HG03108 (cell line): ENCODE results near the gene ELOVL1.

Experiments used
- ATAC-seq: cut with Tn5 transposase; IDR thresholded peaks from one replicate; pipeline ENCODE4 v1.9.1; 2021; ENCODE audit warnings: moderate library complexity; ENCODE audit not compliant: unreplicated experiment

The ELOVL1 gene

GRCh38 chr1:43331688-43332087, 36.1 kb downstream of the ELOVL1 start:
- ATAC-seq: no peak

- no peak for ATAC-seq
Measured at GRCh38 chr1:43329995-43330751, 37.6 kb downstream of the ELOVL1 start.

GRCh38 chr1:43327549-43328292, 40.1 kb downstream of the ELOVL1 start:
- no peak for ATAC-seq

GRCh38 chr1:43325381-43325780, 42.4 kb downstream of the ELOVL1 start:
- ATAC-seq: no peak

GRCh38 chr1:43324810-43325209, 43.0 kb downstream of the ELOVL1 start:
- no peak for ATAC-seq

- ATAC-seq: no peak
Measured at GRCh38 chr1:43322506-43322905, 45.3 kb downstream of the ELOVL1 start.

- ATAC-seq: no peak
Measured at GRCh38 chr1:43321331-43321891, 46.4 kb downstream of the ELOVL1 start.

- ATAC-seq: no peak
Measured at GRCh38 chr1:43319766-43320165, 48.0 kb downstream of the ELOVL1 start.

GRCh38 chr1:43319288-43319687, 48.5 kb downstream of the ELOVL1 start:
- ATAC-seq: no peak

- ATAC-seq: no peak
Measured at GRCh38 chr1:43318831-43319230, 49.0 kb downstream of the ELOVL1 start.

- no peak for ATAC-seq
Measured at GRCh38 chr1:43317817-43318471, 49.9 kb downstream of the ELOVL1 start.

- ATAC-seq: no peak
Measured at GRCh38 chr1:43316738-43317520, 50.9 kb downstream of the ELOVL1 start.

GRCh38 chr1:43315963-43316737, 51.7 kb downstream of the ELOVL1 start:
- no peak for ATAC-seq

- ATAC-seq: no peak
Measured at GRCh38 chr1:43315481-43315880, 52.3 kb downstream of the ELOVL1 start.

GRCh38 chr1:43314233-43314632, 53.6 kb downstream of the ELOVL1 start:
- ATAC-seq: no peak

- no peak for ATAC-seq
Measured at GRCh38 chr1:43313771-43314170, 54.0 kb downstream of the ELOVL1 start.
